GM21367 (cell line): ENCODE data around the gene MRPL49.
"Not testable (repeated sequence)": the region's sequence is repeated elsewhere in the genome, so short reads cannot be mapped to it uniquely, and the experiment has no call there.

ENCODE experiments used
- ATAC-seq: cut with Tn5 transposase; IDR thresholded peaks from one replicate; pipeline ENCODE4 v1.9.1; 2021; ENCODE audit not compliant: unreplicated experiment

MRPL49 gene

GRCh38 chr11:65117206-65118096 is 4.7 kb upstream of the MRPL49 start, which contains the start of gene ZNHIT2:
Gene ZNHIT2 (minus strand): TSS chr11:65117701. CDS start chr11:65117653, 48 bp downstream.
- peak; percentile 47 for ATAC-seq

- ATAC-seq = no peak
These were observed 3.9 kb upstream of the MRPL49 start for GRCh38 chr11:65118097-65118837.

GRCh38 chr11:65118891-65119669 is 3.0 kb upstream of the MRPL49 start:
- ATAC-seq = not testable (repeated sequence)

- no peak for ATAC-seq
These were observed 2.5 kb upstream of the MRPL49 start for GRCh38 chr11:65119670-65119995.

GRCh38 chr11:65120831-65121230 is 1.3 kb upstream of the MRPL49 start:
- ATAC-seq = no peak

GRCh38 chr11:65121447-65121864 is 665 bp upstream of the MRPL49 start:
- ATAC-seq = no peak

- ATAC-seq = no peak
These were observed 2.5 kb downstream of the MRPL49 start for GRCh38 chr11:65124480-65125196.

- no peak for ATAC-seq
These were observed 3.3 kb downstream of the MRPL49 start for GRCh38 chr11:65125197-65126056.

GRCh38 chr11:65126624-65127274 is 4.6 kb downstream of the MRPL49 start:
- ATAC-seq = no peak

- ATAC-seq = no peak
These were observed 5.5 kb downstream of the MRPL49 start for GRCh38 chr11:65127473-65128181.

- no peak for ATAC-seq
These were observed 6.3 kb downstream of the MRPL49 start for GRCh38 chr11:65128182-65129145.

GRCh38 chr11:65129649-65130441 is 7.7 kb downstream of the MRPL49 start:
- no peak for ATAC-seq

- no peak for ATAC-seq
These were observed 8.7 kb downstream of the MRPL49 start for GRCh38 chr11:65130631-65131416.

GRCh38 chr11:65131417-65131776 is 9.3 kb downstream of the MRPL49 start:
- ATAC-seq = no peak

- ATAC-seq = no peak
These were observed 9.7 kb downstream of the MRPL49 start for GRCh38 chr11:65131895-65132237.
